H9 (cell line): Measurements from ENCODE around the gene MAPK8IP3. TPM values are rescaled to one million over a fixed set of nuclear protein-coding genes. Genes with fewer than 3 reads are reported as not detected.

Experiments
- DNase-seq: peaks from one replicate; pipeline ENCODE4 v3.0.0-alpha.2; 2017
- H2AFZ ChIP-seq: one replicate; pipeline ENCODE4 v1.6.1; 2013; ENCODE audit warnings: mild to moderate bottlenecking, low read length, control low read depth, moderate library complexity
- H2AK5ac ChIP-seq: 2 replicates; pipeline ENCODE4 v1.6.1; 2013; ENCODE audit warnings: low read length, control low read depth, mixed read lengths; ENCODE audit not compliant: insufficient read length
- H2BK120ac ChIP-seq: one replicate; pipeline ENCODE4 v1.6.1; 2013; ENCODE audit warnings: low read depth, mild to moderate bottlenecking, low read length, control low read depth, inconsistent platforms; ENCODE audit not compliant: poor library complexity, severe bottlenecking
- H2BK12ac ChIP-seq: 2 replicates; pipeline ENCODE4 v1.6.1; 2013; ENCODE audit warnings: low read length, control low read depth, mixed read lengths, low read depth; ENCODE audit not compliant: insufficient read length
- H2BK15ac ChIP-seq: 2 replicates; pipeline ENCODE4 v1.6.1; 2013; ENCODE audit warnings: low read depth, low read length, control low read depth
- H2BK20ac ChIP-seq: one replicate; pipeline ENCODE4 v1.6.1; 2013; ENCODE audit warnings: low read depth, mild to moderate bottlenecking, low read length, control low read depth, inconsistent platforms; ENCODE audit not compliant: poor library complexity, severe bottlenecking
- H2BK5ac ChIP-seq: 2 replicates; pipeline ENCODE4 v1.6.1; 2013; ENCODE audit warnings: low read length, control low read depth, mixed read lengths; ENCODE audit not compliant: insufficient read length
- H3K14ac ChIP-seq: 2 replicates; pipeline ENCODE4 v1.6.1; 2013; ENCODE audit warnings: low read length, control low read depth; ENCODE audit not compliant: insufficient read depth
- H3K18ac ChIP-seq: 2 replicates; pipeline ENCODE4 v1.6.1; 2013; ENCODE audit warnings: low read depth, mild to moderate bottlenecking, mixed read lengths, low read length, control low read depth; ENCODE audit not compliant: insufficient read length
- H3K23ac ChIP-seq: 2 replicates; pipeline ENCODE4 v1.6.1; 2013; ENCODE audit warnings: low read length, control low read depth, mixed read lengths, low read depth; ENCODE audit not compliant: insufficient read length
- H3K23me2 ChIP-seq: 2 replicates; pipeline ENCODE4 v1.6.1; 2013; ENCODE audit warnings: low read depth, mild to moderate bottlenecking, mixed read lengths, low read length, control low read depth; ENCODE audit not compliant: insufficient read length, poor library complexity, severe bottlenecking
- H3K27ac ChIP-seq: 2 replicates; pipeline ENCODE4 v1.5.1; 2013; ENCODE audit warnings: low read length, control low read depth, mixed read lengths, low read depth; ENCODE audit not compliant: insufficient read length
- H3K27me3 ChIP-seq: 2 replicates; pipeline ENCODE4 v1.6.1; 2013; ENCODE audit warnings: low read length, control low read depth, inconsistent platforms; ENCODE audit not compliant: insufficient read depth
- H3K4ac ChIP-seq: 2 replicates; pipeline ENCODE4 v1.6.1; 2013; ENCODE audit warnings: low read depth, mild to moderate bottlenecking, control low read depth, inconsistent platforms, low read length, moderate library complexity
- H3K4me1 ChIP-seq: 2 replicates; pipeline ENCODE4 v1.6.1; 2013; ENCODE audit warnings: low read length, control low read depth, inconsistent platforms; ENCODE audit not compliant: insufficient read depth
- H3K4me2 ChIP-seq: 2 replicates; pipeline ENCODE4 v1.6.1; 2013; ENCODE audit warnings: low read length, control low read depth, mixed read lengths; ENCODE audit not compliant: insufficient read length, insufficient read depth
- H3K56ac ChIP-seq: 2 replicates; pipeline ENCODE4 v1.6.1; 2013; ENCODE audit warnings: low read depth, mild to moderate bottlenecking, mixed read lengths, low read length, control low read depth; ENCODE audit not compliant: insufficient read length
- H3K79me1 ChIP-seq: 2 replicates; pipeline ENCODE4 v1.6.1; 2013; ENCODE audit warnings: low read depth, mild to moderate bottlenecking, moderate library complexity, low read length, control low read depth, inconsistent platforms; ENCODE audit not compliant: insufficient read depth, poor library complexity, severe bottlenecking
- H3K79me2 ChIP-seq: 2 replicates; pipeline ENCODE4 v1.6.1; 2013; ENCODE audit warnings: low read length, control low read depth, inconsistent platforms; ENCODE audit not compliant: insufficient read depth
- H3K9ac ChIP-seq: 2 replicates; pipeline ENCODE4 v1.6.1; 2013; ENCODE audit warnings: low read length, control low read depth, mixed read lengths; ENCODE audit not compliant: insufficient read length; ENCODE audit errors: extremely low read depth
- H3K9me3 ChIP-seq: one replicate; pipeline ENCODE4 v1.6.1; 2013; ENCODE audit warnings: low read depth, low read length, inconsistent platforms; ENCODE audit not compliant: control insufficient read depth
- H3T11ph ChIP-seq: one replicate; pipeline ENCODE4 v1.6.1; 2013; ENCODE audit warnings: mild to moderate bottlenecking, low read length, control low read depth, inconsistent platforms
- H4K20me1 ChIP-seq: one replicate; pipeline ENCODE4 v1.6.1; 2013; ENCODE audit not compliant: control insufficient read depth, insufficient read length, insufficient read depth
- H4K5ac ChIP-seq: 2 replicates; pipeline ENCODE4 v1.6.1; 2013; ENCODE audit warnings: low read depth, mild to moderate bottlenecking, mixed read lengths, low read length, control low read depth; ENCODE audit not compliant: insufficient read length
- H4K8ac ChIP-seq: replicated peaks from 2 replicates; pipeline ENCODE4 v1.6.1; 2013; ENCODE audit warnings: low read length, control low read depth, mixed read lengths, low read depth; ENCODE audit not compliant: insufficient read length
- H4K91ac ChIP-seq: 2 replicates; pipeline ENCODE4 v1.6.1; 2013; ENCODE audit warnings: low read depth, mild to moderate bottlenecking, moderate library complexity, mixed read lengths, low read length, control low read depth; ENCODE audit not compliant: insufficient read length
- H3K27ac Mint-ChIP-seq, 3 experiments: 2 replicates in 2 of 3; 3 replicates in 1 of 3; pipeline ENCODE4 v1.8.0; 2020 to 2021; ENCODE audit warnings: mixed read lengths in 3 of 3, mild to moderate bottlenecking in 1 of 3, moderate library complexity in 1 of 3
- H3K27me3 Mint-ChIP-seq: 2 replicates; pipeline ENCODE4 v1.8.0; 2021; ENCODE audit warnings: low read depth, mild to moderate bottlenecking, moderate library complexity, mixed read lengths
- H3K36me3 Mint-ChIP-seq, 3 experiments: 2 replicates in 2 of 3; 3 replicates in 1 of 3; pipeline ENCODE4 v1.8.0; 2020 to 2021; ENCODE audit warnings: low read depth in 3 of 3, mixed read lengths in 3 of 3; ENCODE audit not compliant: insufficient read depth in 1 of 3
- H3K4me1 Mint-ChIP-seq, 2 experiments: 2 replicates each; pipeline ENCODE4 v1.8.0; 2020; ENCODE audit warnings: mixed read lengths in 2 of 2
- H3K4me3 Mint-ChIP-seq, 2 experiments: 2 replicates in 1 of 2; 3 replicates in 1 of 2; pipeline ENCODE4 v1.8.0; 2020 to 2021; ENCODE audit warnings: mild to moderate bottlenecking in 2 of 2, mixed read lengths in 2 of 2, moderate library complexity in 1 of 2
- H3K9me3 Mint-ChIP-seq, 2 experiments: 2 replicates in 1 of 2; 3 replicates in 1 of 2; pipeline ENCODE4 v1.8.0; 2020; ENCODE audit warnings: mild to moderate bottlenecking in 2 of 2, mixed read lengths in 2 of 2, moderate library complexity in 1 of 2
- WGBS: extraction: QIAGEN DNeasy Blood & Tissue Kit; methylation state at CpG from one replicate; pipeline ENCODE4 v1.1.7; 2013; ENCODE audit warnings: missing lambda C conversion rate, low lambda C conversion rate, mixed read lengths; ENCODE audit not compliant: insufficient read length; ENCODE audit errors: extremely low coverage; 5-methylcytosine and 5-hydroxymethylcytosine counted together
- total RNA-seq: library from RNA; stranded (reverse); gene quantifications from 2 replicates; pipeline ENCODE4 v1.2.1, GENCODE V29; 2021
- TF ChIP-seq, protein P1 (sequence below): fragments of 200-600 bp; sonication (generic); conservative IDR thresholded peaks from 3 replicates; pipeline ENCODE4 v1.8.0; 2021; ENCODE audit warnings: antibody characterized with exemption, mild to moderate bottlenecking

Gene MAPK8IP3
- total RNA-seq, 1 experiment from 2014 or later = 51.3 TPM

DNA sequence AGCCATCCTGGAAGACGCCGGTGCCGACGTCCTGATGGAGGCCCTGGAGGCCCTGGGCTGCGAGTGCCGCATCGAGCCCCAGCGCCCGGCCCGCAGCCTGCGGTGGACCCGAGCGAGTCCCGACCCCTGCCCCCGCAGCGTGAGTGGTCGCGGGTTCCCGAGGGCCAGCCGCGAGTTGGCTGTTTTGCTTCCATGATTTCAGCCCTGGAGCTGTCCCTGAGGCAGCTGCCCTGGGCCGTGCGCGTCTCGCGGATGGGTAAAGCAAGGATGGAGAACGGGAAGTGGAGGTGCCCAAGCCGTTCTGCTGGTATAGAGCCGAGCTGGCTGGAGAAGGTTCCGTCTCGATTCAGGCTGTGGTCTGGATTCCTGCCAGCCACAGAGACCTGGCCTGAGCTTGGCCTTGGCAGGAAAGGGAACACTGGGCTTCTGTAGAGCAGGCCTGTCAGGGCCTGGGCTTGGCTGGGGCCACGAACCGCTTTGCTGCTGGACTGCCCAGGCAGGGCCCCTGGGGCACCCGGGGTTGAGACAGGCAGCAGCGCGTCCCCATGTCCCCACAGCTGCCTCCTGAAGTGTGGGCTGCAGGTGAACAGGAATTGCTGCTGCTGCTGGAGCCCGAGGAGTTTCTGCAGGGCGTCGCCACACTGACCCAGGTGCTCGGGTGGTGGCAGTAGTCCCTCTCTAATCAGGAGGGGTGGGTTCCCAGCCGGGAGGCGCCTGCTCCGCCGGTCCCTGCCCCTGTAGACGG lies 67.9 kb downstream of the MAPK8IP3 start:
- no peak overlapping the region for H4K8ac ChIP-seq
- H2AK5ac ChIP-seq = no peak overlapping the region
- no peak overlapping the region for H3K56ac ChIP-seq
- no peak overlapping the region for H4K5ac ChIP-seq
- H2BK5ac ChIP-seq = no peak overlapping the region
- peaks cover 9 to 36% (median 16%) of the 10 kb centered on the region in 3 experiments; a peak in 6 of 7 replicates for H3K36me3 Mint-ChIP-seq
- H3K4ac ChIP-seq = no peak overlapping the region
- H3K14ac ChIP-seq = peak overlapping the region; percentile 49; the same call in 1 of the 2 replicates
- TF ChIP-seq, protein P1, sequence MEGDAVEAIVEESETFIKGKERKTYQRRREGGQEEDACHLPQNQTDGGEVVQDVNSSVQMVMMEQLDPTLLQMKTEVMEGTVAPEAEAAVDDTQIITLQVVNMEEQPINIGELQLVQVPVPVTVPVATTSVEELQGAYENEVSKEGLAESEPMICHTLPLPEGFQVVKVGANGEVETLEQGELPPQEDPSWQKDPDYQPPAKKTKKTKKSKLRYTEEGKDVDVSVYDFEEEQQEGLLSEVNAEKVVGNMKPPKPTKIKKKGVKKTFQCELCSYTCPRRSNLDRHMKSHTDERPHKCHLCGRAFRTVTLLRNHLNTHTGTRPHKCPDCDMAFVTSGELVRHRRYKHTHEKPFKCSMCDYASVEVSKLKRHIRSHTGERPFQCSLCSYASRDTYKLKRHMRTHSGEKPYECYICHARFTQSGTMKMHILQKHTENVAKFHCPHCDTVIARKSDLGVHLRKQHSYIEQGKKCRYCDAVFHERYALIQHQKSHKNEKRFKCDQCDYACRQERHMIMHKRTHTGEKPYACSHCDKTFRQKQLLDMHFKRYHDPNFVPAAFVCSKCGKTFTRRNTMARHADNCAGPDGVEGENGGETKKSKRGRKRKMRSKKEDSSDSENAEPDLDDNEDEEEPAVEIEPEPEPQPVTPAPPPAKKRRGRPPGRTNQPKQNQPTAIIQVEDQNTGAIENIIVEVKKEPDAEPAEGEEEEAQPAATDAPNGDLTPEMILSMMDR = no peak; the same call in 1 of the 3 replicates
- H2AFZ ChIP-seq = no peak overlapping the region
- H2BK15ac ChIP-seq = no peak overlapping the region
- peaks cover 3 to 19% of the 10 kb centered on the region in 2 experiments for H3K4me1 Mint-ChIP-seq
- H3K4me1 ChIP-seq = no peaks in the 10 kb centered on the region
- no peak overlapping the region for H4K91ac ChIP-seq
- H3K79me2 ChIP-seq = no peaks in the 10 kb centered on the region; the same call in 1 of the 2 replicates
- H3K27me3 Mint-ChIP-seq = no peaks in the 10 kb centered on the region; the same call in 1 of the 2 replicates
- H3K9me3 ChIP-seq = no peaks in the 10 kb centered on the region
- H4K20me1 ChIP-seq = no peaks in the 10 kb centered on the region
- H3K9me3 Mint-ChIP-seq = no peaks in the 10 kb centered on the region
- H3K27me3 ChIP-seq = no peaks in the 10 kb centered on the region
- H3T11ph ChIP-seq = no peak overlapping the region
- H3K27ac ChIP-seq = no peak overlapping the region
- H2BK20ac ChIP-seq = no peak overlapping the region
- H3K23me2 ChIP-seq = peaks cover 9% of the 10 kb centered on the region
- no CpG with 5 or more reads among the region's 45 CpGs for WGBS
- H3K4me3 Mint-ChIP-seq = peak overlapping the region; percentile 95 to 98
- H3K18ac ChIP-seq = no peak overlapping the region
- no peak for DNase-seq
- H3K27ac Mint-ChIP-seq = no peak overlapping the region
- H3K23ac ChIP-seq = no peak overlapping the region
- peak overlapping the region; percentile 64 for H3K4me2 ChIP-seq
- H2BK12ac ChIP-seq = no peak overlapping the region
- peak overlapping the region; percentile 56 for H3K9ac ChIP-seq
- H3K79me1 ChIP-seq = peaks cover 5% of the 10 kb centered on the region
- no peak overlapping the region for H2BK120ac ChIP-seq
